Keratinocyte (primary cell): ENCODE results near the gene PRKAB1. TPM values are rescaled to one million over a fixed set of nuclear protein-coding genes. Genes with fewer than 3 reads are reported as not detected.

Experiments used
- DNase-seq: peaks from one replicate; pipeline ENCODE4 v3.0.0-alpha.2; 2011; ENCODE audit warnings: low read depth, missing footprints, low spot score
- FAIRE-seq: peaks from 2 replicates; lab custom pipeline; 2011; peaks lifted over from hg19 to GRCh38; lab: Jason Lieb, UNC
- H2AFZ ChIP-seq: 2 replicates; pipeline ENCODE4 v1.6.0; 2012; ENCODE audit warnings: low read length, control low read depth, inconsistent platforms; ENCODE audit not compliant: control insufficient read depth
- H3K27ac ChIP-seq: 2 replicates; pipeline ENCODE4 v1.5.1; 2011; ENCODE audit warnings: low read length; ENCODE audit not compliant: control insufficient read depth, insufficient read depth
- H3K27me3 ChIP-seq: 3 replicates; pipeline ENCODE4 v1.6.0; 2011; ENCODE audit warnings: low read length; ENCODE audit not compliant: control insufficient read depth, insufficient read depth; ENCODE audit errors: extremely low read depth
- H3K36me3 ChIP-seq, 2 experiments: 2 replicates in 1 of 2; 3 replicates in 1 of 2; pipeline ENCODE4 v1.5.1; 2011; ENCODE audit warnings: low read length in 2 of 2, mild to moderate bottlenecking in 1 of 2; ENCODE audit not compliant: control insufficient read depth in 2 of 2, insufficient read depth in 2 of 2; ENCODE audit errors: extremely low read depth in 1 of 2
- H3K4me1 ChIP-seq: 3 replicates; pipeline ENCODE4 v1.5.1; 2011; ENCODE audit warnings: low read length; ENCODE audit not compliant: control insufficient read depth, insufficient read depth; ENCODE audit errors: extremely low read depth
- H3K4me2 ChIP-seq: 3 replicates; pipeline ENCODE4 v1.6.0; 2011; ENCODE audit warnings: low read depth, low read length; ENCODE audit not compliant: control insufficient read depth, insufficient read depth; ENCODE audit errors: extremely low read depth
- H3K4me3 ChIP-seq, 3 experiments: fragments of 200-600 bp in 1 of 3; sonication (generic) in 1 of 3; 2 replicates in 2 of 3; 3 replicates in 1 of 3; pipeline ENCODE4 v1.5.1; 2011 to 2016; ENCODE audit warnings: low read length in 3 of 3, mild to moderate bottlenecking in 3 of 3, control low read depth in 2 of 3, inconsistent platforms in 1 of 3, low read depth in 1 of 3, mixed read lengths in 1 of 3, mixed run types in 1 of 3, moderate library complexity in 1 of 3; ENCODE audit not compliant: control insufficient read depth in 2 of 3, insufficient read depth in 2 of 3; ENCODE audit errors: extremely low read depth in 1 of 3
- H3K79me2 ChIP-seq: 2 replicates; pipeline ENCODE4 v1.6.0; 2012; ENCODE audit warnings: low read length; ENCODE audit not compliant: control insufficient read depth, insufficient read depth
- H3K9ac ChIP-seq: 3 replicates; pipeline ENCODE4 v1.6.0; 2011; ENCODE audit warnings: low read length; ENCODE audit not compliant: control insufficient read depth, insufficient read depth; ENCODE audit errors: extremely low read depth
- H3K9me1 ChIP-seq: 3 replicates; pipeline ENCODE4 v1.6.0; 2011; ENCODE audit warnings: low read length; ENCODE audit not compliant: control insufficient read depth, insufficient read depth; ENCODE audit errors: extremely low read depth
- H3K9me3 ChIP-seq: 2 replicates; pipeline ENCODE4 v1.5.1; 2012; ENCODE audit warnings: low read depth, low read length; ENCODE audit not compliant: control insufficient read depth
- H4K20me1 ChIP-seq: 3 replicates; pipeline ENCODE4 v1.6.0; 2011; ENCODE audit warnings: low read length; ENCODE audit not compliant: control insufficient read depth, insufficient read depth; ENCODE audit errors: extremely low read depth
- CTCF ChIP-seq, 3 experiments: IDR thresholded peaks in 1 of 3; conservative IDR thresholded peaks in 1 of 3; optimal IDR thresholded peaks in 1 of 3; 2 replicates in 2 of 3; 3 replicates in 1 of 3; pipeline versions ENCODE3 to v1.5.1; 2011; ENCODE audit warnings: low read length in 3 of 3, mild to moderate bottlenecking in 3 of 3, moderate library complexity in 2 of 3, control low read depth in 1 of 3, inconsistent platforms in 1 of 3; ENCODE audit not compliant: insufficient read depth in 2 of 3; ENCODE audit errors: extremely low read depth in 1 of 3
- EZH2 ChIP-seq: IDR thresholded peaks from one replicate; pipeline ENCODE4 v1.6.1; 2012; ENCODE audit warnings: inconsistent platforms, mild to moderate bottlenecking, low read length, moderate library complexity
- dilution Hi-C: fragments of 300-500 bp; cut with MboI; formaldehyde crosslinking; loops from one replicate; pipeline ENCODE4 v1.7.0; 2020; ENCODE audit warnings: low sequenced_read_pairs; ENCODE audit not compliant: extremely low pct_ligation_motif_present
- polyA plus RNA-seq, 5 experiments: library from polyadenylated mRNA; depleted of rRNA in 3 of 5; stranded (reverse) in 3 of 5; stranded (forward) in 1 of 5; unstranded in 1 of 5; fragments of >200 nt; gene quantifications; 1 replicate in 1 of 5; 2 replicates in 3 of 5; 3 replicates in 1 of 5; pipeline versions ENCODE4 v1.2.1 to v1.2.3, GENCODE V29; 2011 to 2012; ENCODE audit warnings: missing spikeins in 2 of 5, low read depth in 1 of 5, low replicate concordance in 1 of 5

PRKAB1 gene
- polyA plus RNA-seq, 1 donor (not counting 4 experiments of a cell fraction or from before 2014, with no cell fraction given), result 22.0 TPM

GRCh38 chr12:119687879-119688278 is 19.9 kb downstream of the PRKAB1 start:
- no peaks in the 10 kb centered on the region for H3K27me3 ChIP-seq
- H3K79me2 ChIP-seq, result no peaks in the 10 kb centered on the region
- no peak overlapping the region for H3K4me3 ChIP-seq
- no peak overlapping the region for H3K9ac ChIP-seq
- H2AFZ ChIP-seq, result no peak overlapping the region
- H4K20me1 ChIP-seq, result no peaks in the 10 kb centered on the region
- H3K36me3 ChIP-seq, result peaks cover 0 to 5% of the 10 kb centered on the region in 2 experiments
- FAIRE-seq, result no peak
- no peak overlapping the region for H3K4me2 ChIP-seq
- no peaks in the 10 kb centered on the region for H3K4me1 ChIP-seq
- TF ChIP-seq EZH2, result no peak
- TF ChIP-seq CTCF (optimal IDR thresholded peaks at IDR 0.05 in 1 of 3, IDR thresholded peaks at IDR 0.05 in 1 of 3, conservative IDR thresholded peaks at IDR 0.05 in 1 of 3; ENCODE audit: extremely low read depth in 1 of 3, insufficient read depth in 2 of 3, low read length in 3 of 3), result no peak
- dilution Hi-C loops, result no loop called here
- no peak for DNase-seq
- H3K9me1 ChIP-seq, result no peaks in the 10 kb centered on the region
- H3K9me3 ChIP-seq, result no peaks in the 10 kb centered on the region
- H3K27ac ChIP-seq, result no peak overlapping the region

- no peak for TF ChIP-seq EZH2
- no peak for TF ChIP-seq CTCF (optimal IDR thresholded peaks at IDR 0.05 in 1 of 3, IDR thresholded peaks at IDR 0.05 in 1 of 3, conservative IDR thresholded peaks at IDR 0.05 in 1 of 3; ENCODE audit: extremely low read depth in 1 of 3, insufficient read depth in 2 of 3, low read length in 3 of 3)
- no peak overlapping the region for H3K4me3 ChIP-seq
- H3K9me3 ChIP-seq, result no peaks in the 10 kb centered on the region
- no peak overlapping the region for H2AFZ ChIP-seq
- no peak overlapping the region for H3K27ac ChIP-seq
- FAIRE-seq (no peak), DNase-seq (no peak)
- no peak overlapping the region for H3K4me2 ChIP-seq
- no peaks in the 10 kb centered on the region for H4K20me1 ChIP-seq
- no peaks in the 10 kb centered on the region for H3K27me3 ChIP-seq
- H3K36me3 ChIP-seq, result peaks cover 0 to 5% of the 10 kb centered on the region in 2 experiments
- H3K9ac ChIP-seq, result no peak overlapping the region
- dilution Hi-C loops, result no loop called here
- H3K79me2 ChIP-seq, result no peaks in the 10 kb centered on the region
- no peaks in the 10 kb centered on the region for H3K9me1 ChIP-seq
- H3K4me1 ChIP-seq, result peaks cover 3% of the 10 kb centered on the region
Measured at GRCh38 chr12:119689935-119690500, 22.1 kb downstream of the PRKAB1 start.
